Activated gamma-delta T cell treated with anti-CD3 and anti-CD28 coated beads, Interleukin-2, amount 50 U/mL, for 16 hours (primary cell): Measurements from ENCODE around the gene ITGB3.
"Not testable (repeated sequence)": the region's sequence is repeated elsewhere in the genome, so short reads cannot be mapped to it uniquely, and the experiment has no call there.

Experiments used
- DNase-seq: peaks from one replicate; pipeline ENCODE4 v3.0.0-alpha.2; 2020; ENCODE audit warnings: low read depth

ITGB3 gene

GRCh38 chr17:47253541-47254402, at the start of gene ITGB3:
ITGB3 (plus strand) TSS chr17:47253827; CDS start chr17:47253862, 35 bp downstream.
- DNase-seq = peak; percentile 40

GRCh38 chr17:47203984-47204721, 49.5 kb upstream of the ITGB3 start:
- DNase-seq = peak; percentile 28

- no peak for DNase-seq
Observed at GRCh38 chr17:47204722-47205418, 48.8 kb upstream of the ITGB3 start.

GRCh38 chr17:47205419-47205963, 48.1 kb upstream of the ITGB3 start:
- peak; percentile 45 for DNase-seq

- no peak for DNase-seq
Observed at GRCh38 chr17:47207143-47208067, 46.2 kb upstream of the ITGB3 start.

GRCh38 chr17:47208744-47209488, 44.7 kb upstream of the ITGB3 start, which contains the start of gene MYL4:
MYL4 (plus strand) TSS chr17:47209348; CDS start chr17:47209423, 75 bp downstream.
- DNase-seq = no peak

GRCh38 chr17:47209499-47209898, 44.1 kb upstream of the ITGB3 start:
- no peak for DNase-seq

GRCh38 chr17:47210105-47210504, 43.5 kb upstream of the ITGB3 start:
- DNase-seq = no peak

GRCh38 chr17:47210779-47211178, 42.8 kb upstream of the ITGB3 start:
- no peak for DNase-seq

GRCh38 chr17:47212458-47212857, 41.2 kb upstream of the ITGB3 start:
- no peak for DNase-seq

GRCh38 chr17:47213540-47213939, 40.1 kb upstream of the ITGB3 start:
- no peak for DNase-seq

GRCh38 chr17:47214931-47215330, 38.7 kb upstream of the ITGB3 start:
- DNase-seq = no peak

GRCh38 chr17:47216821-47217220, 36.8 kb upstream of the ITGB3 start:
- not testable (repeated sequence) for DNase-seq

GRCh38 chr17:47217279-47217678, 36.3 kb upstream of the ITGB3 start:
- DNase-seq = not testable (repeated sequence)

- no peak for DNase-seq
Observed at GRCh38 chr17:47218896-47219430, 34.7 kb upstream of the ITGB3 start.

GRCh38 chr17:47219621-47220475, 33.8 kb upstream of the ITGB3 start:
- DNase-seq = no peak

GRCh38 chr17:47220531-47220999, 33.1 kb upstream of the ITGB3 start:
- DNase-seq = no peak

GRCh38 chr17:47221154-47221553, 32.5 kb upstream of the ITGB3 start:
- DNase-seq = no peak

GRCh38 chr17:47222047-47222446, 31.6 kb upstream of the ITGB3 start:
- no peak for DNase-seq
